ENCODE results near the gene DDX24.

DDX24 gene, protein sequence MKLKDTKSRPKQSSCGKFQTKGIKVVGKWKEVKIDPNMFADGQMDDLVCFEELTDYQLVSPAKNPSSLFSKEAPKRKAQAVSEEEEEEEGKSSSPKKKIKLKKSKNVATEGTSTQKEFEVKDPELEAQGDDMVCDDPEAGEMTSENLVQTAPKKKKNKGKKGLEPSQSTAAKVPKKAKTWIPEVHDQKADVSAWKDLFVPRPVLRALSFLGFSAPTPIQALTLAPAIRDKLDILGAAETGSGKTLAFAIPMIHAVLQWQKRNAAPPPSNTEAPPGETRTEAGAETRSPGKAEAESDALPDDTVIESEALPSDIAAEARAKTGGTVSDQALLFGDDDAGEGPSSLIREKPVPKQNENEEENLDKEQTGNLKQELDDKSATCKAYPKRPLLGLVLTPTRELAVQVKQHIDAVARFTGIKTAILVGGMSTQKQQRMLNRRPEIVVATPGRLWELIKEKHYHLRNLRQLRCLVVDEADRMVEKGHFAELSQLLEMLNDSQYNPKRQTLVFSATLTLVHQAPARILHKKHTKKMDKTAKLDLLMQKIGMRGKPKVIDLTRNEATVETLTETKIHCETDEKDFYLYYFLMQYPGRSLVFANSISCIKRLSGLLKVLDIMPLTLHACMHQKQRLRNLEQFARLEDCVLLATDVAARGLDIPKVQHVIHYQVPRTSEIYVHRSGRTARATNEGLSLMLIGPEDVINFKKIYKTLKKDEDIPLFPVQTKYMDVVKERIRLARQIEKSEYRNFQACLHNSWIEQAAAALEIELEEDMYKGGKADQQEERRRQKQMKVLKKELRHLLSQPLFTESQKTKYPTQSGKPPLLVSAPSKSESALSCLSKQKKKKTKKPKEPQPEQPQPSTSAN

GRCh38 chr14:94080621-94081385 lies at the start of gene DDX24, which contains the start of gene IFI27L1:
Gene DDX24, minus strand, starts transcription at chr14:94081202. Its CDS starts 1,460 bp downstream, at chr14:94079742.
Gene IFI27L1, plus strand, starts transcription at chr14:94081310. Its CDS starts 15,628 bp downstream, at chr14:94096938.
- peak; percentile 63 for DNase-seq (ENCODE audit: low read depth, low spot score)

DNA sequence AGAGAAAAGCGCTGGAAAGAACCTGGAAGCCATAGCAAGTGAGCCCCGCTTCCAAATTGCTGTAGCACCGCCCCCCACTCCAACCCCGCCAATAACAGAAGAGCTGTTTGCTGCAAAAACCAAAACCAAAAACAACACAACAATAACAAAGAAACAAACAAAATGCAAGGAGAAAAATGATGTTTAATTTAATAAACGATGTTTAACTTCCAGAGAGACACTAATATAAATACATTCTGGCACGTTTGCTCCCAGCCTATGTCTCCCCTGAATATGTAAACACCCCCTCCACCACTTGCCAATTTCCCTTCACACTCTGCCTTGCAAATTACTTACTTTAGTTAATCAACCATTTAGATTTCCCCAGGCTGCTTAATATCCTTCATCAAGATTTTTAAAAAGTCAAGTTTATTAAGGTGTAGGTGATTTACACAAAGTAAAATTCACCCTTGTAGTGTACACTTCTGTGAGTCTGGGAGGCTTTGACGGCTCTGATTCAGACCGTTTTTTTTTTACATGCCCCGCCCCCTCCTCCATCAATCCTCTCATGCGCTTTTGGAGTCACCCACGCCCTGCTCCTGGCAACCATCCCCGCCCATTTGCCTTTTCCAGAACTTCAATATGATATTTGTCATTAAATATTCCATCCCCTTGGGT lies 48.9 kb upstream of the DDX24 start:
- DNase-seq (ENCODE audit: low read depth, low spot score) = no peak

DNA sequence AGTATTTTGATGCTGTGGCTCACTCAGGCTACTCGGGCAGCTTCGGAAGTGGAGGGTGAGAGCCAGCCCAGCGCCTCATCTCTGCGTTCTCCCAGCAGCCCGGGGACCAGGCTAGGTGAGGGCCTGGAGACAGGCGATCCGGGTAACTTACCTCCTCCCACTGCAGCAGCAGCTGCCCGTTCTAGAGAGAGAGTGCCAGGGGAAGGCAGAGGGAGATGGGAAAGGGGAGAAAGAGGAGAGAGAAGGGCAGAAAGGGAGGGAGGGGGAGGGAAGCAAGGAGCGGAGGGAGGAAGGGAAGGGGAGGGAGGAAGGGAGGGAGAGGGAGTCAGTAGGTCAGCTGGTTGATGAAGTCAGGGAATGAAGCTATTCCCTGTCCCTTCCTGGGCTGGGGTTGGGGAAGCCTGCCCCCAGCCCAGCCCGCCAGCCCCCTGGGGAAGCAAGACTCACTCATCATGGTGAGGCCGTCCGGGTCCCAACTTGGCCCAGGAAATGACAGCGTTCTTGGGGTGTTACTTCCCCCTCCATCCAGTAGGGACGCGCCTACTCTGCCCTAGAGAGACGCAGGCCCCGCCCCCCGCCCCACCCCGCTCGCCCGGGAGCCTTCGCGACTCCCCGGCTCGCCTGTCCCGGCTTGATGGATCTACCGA lies 48.2 kb upstream of the DDX24 start, which contains the start of gene IFI27L2:
TSS of gene IFI27L2 (minus strand) at position 494 of the 647 bp plus-strand sequence. CDS start at position 454, 40 bp downstream.
- DNase-seq (ENCODE audit: low read depth, low spot score) = peak; percentile 78

GRCh38 chr14:94128216-94128839 lies 47.3 kb upstream of the DDX24 start:
- no peak for DNase-seq (ENCODE audit: low read depth, low spot score)

- DNase-seq (ENCODE audit: low read depth, low spot score) = no peak
Observed at GRCh38 chr14:94127330-94127729, 46.3 kb upstream of the DDX24 start.

GRCh38 chr14:94126800-94127199 lies 45.8 kb upstream of the DDX24 start:
- DNase-seq (ENCODE audit: low read depth, low spot score) = no peak

- DNase-seq (ENCODE audit: low read depth, low spot score) = no peak
Observed at GRCh38 chr14:94126419-94126677, 45.3 kb upstream of the DDX24 start.

DNA sequence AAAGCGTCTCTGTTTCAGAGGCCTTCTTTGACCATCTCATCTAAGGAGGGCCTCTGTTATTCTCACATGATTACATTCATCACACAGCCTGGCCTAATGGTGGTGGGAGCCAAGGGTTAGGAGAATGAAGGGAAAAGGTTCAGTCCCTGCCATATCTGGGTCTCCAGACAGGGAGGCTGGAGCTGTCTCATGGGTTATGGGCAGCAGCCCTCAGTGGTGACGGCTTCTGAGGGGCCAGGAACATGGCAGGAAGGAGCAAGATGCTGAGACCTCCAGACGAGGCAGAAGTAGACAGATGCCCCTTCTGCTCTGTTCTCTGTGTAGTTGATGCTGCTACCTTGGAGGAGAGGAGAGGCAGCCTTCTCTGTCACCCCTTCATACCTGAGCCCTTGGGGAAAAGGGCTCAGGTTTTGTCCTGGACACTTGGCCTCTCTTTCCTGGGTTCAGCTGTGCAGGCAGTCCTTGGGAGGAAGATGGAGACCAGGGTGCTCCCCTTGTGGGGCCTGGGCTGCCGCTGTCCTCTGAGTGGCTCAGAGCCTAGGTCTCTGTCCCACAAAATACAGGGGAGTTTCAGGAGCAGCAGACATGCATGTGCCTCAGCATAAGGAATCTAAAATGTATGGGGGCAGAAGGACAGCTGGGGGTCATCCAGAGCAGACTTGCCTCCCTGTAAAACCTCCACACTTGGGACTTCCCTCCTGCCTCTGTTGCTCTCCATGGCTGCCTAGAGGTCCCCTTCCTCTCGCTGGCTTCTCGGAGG lies 44.8 kb upstream of the DDX24 start:
- DNase-seq (ENCODE audit: low read depth, low spot score) = no peak

DNA sequence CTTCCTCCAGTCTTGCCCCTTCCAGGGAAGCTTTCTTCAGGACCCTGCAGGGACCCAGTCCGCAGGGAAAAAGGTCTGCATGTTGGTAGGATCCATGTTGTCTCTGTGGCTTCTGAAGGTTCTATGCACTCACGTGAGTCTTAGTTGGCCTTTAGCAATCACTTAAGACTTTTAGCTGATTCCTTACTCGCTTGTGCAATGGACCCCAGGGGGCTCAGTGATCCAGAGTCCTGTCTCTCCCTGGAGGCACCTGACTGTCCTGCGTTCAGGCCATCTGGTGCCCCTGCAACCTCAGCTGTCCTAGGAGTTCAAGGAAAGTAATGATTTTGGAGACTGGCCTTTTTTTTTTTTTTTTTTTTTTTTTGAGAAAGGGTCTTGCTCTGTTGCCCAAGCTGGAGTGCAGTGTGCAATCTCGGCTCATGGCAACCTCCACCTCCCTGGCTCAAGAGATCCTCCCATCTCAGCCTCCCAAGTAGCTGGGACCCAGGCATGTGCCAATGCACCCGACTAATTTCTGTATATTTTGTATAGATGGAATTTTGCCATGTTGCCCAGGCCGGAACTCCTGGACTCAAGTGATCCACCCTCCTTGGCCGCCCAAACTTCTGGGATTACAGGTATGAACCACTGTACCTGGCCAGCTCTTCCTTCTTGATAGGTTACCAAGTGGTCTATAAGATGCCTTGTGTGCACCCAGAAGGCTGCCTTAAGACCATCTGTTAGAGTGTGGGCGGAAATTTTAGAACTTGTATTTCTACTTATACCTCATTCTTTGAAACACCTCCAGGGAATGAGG lies 43.8 kb upstream of the DDX24 start:
- DNase-seq (ENCODE audit: low read depth, low spot score) = no peak

GRCh38 chr14:94123868-94124267 lies 42.9 kb upstream of the DDX24 start:
- no peak for DNase-seq (ENCODE audit: low read depth, low spot score)

DNA sequence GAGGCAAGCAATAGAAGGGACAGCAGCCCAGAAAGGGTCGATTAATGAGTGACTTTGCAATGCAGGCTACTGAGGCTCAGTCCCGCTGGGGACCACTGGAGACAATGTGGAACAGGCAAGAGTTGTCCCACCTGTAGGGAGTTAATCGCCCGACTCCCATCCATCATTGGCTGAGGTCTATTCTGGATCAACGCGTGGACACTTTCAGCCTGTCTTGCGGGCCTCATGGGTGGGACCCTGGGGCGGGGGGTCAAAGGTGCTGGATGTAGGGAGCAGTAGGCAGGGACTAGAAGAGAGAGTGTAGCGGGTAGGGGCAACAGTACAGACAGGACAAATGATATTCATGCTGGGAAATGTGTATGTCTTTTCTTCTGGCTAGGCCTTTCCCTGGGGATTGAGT lies 42.3 kb upstream of the DDX24 start:
- DNase-seq (ENCODE audit: low read depth, low spot score) = no peak

GRCh38 chr14:94122438-94122837 lies 41.4 kb upstream of the DDX24 start:
- DNase-seq (ENCODE audit: low read depth, low spot score) = no peak

- no peak for DNase-seq (ENCODE audit: low read depth, low spot score)
Observed at GRCh38 chr14:94121485-94121884, 40.5 kb upstream of the DDX24 start.

GRCh38 chr14:94120667-94121340 lies 39.8 kb upstream of the DDX24 start:
- DNase-seq (ENCODE audit: low read depth, low spot score) = no peak

DNA sequence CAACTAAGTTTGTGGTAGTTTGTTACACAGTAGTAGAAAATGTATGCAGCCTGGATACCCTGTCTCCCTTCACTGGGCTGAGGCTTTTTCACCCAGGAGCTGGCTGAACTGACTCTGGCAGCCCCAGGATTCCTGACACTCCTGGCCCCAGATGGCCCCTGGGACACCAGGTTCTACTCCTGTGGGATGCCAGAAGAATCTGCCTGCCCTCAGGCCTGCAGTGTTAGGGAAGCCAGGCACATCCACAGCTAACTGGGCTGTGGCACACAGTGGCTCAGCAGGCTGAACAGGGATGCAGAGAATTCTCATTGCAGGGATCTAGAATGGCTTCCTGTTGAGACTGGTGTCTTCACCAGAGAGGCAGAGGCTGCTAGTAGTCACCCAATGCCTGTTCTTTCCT lies 38.1 kb upstream of the DDX24 start:
- no peak for DNase-seq (ENCODE audit: low read depth, low spot score)

DNA sequence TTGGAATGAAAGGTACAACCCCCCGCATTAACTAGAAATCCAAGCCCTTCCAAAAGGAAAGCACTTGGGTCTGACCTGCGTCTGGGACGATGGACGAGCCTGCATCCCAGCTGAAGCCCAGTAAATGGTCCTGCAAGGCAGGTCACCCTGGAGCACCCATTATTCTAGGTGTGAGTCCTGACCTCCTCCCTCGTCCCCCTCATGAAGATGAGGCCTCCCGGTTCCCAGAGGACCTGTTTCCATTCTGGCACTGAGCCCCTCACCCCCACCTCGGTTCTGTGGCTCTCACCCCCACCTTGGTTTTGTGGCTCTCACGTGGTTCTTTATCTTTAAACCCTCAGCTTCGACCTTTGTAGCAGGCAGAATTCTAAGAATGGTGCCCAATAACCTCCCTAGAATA lies 36.9 kb upstream of the DDX24 start:
- no peak for DNase-seq (ENCODE audit: low read depth, low spot score)

DNA sequence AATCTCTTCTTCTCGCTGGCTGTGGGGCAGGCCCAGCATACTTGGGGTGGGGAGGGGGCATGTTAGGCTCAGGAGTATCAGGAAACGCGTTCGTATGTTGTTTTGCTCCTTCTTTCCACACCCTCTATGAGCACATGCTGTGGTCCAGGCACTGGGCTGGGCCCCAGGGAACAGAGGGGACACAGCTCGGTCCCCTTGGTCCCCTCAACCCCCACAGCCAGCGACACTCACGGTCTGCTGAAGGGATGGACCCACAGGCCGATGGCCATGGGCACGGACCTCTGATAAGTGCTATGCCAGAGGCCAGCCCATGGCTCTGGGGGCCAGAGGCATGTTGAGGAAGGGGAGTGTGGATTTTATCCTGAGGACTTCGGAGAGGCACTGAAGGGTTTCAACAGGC lies 35.7 kb upstream of the DDX24 start:
- no peak for DNase-seq (ENCODE audit: low read depth, low spot score)

- no peak for DNase-seq (ENCODE audit: low read depth, low spot score)
Observed at GRCh38 chr14:94115631-94116030, 34.6 kb upstream of the DDX24 start.
